Measurements from ENCODE around the gene THSD1. TPM values are rescaled to one million over a fixed set of nuclear protein-coding genes. Genes with fewer than 3 reads are reported as not detected.
A peak's percentile ranks its signal among the peaks of the same experiment; 100 is the strongest.

Gene THSD1
- 14.9 TPM for total RNA-seq
- long read RNA-seq, transcript THSD1-201 (5 exons, 2,962 nt) = major isoform, 19 of 36 reads
- long read RNA-seq, transcript THSD1-202 (4 exons, 3,189 nt) = minor isoform, 6 of 36 reads
- long read RNA-seq, partial matches to known transcripts = 5 of 36 reads
- long read RNA-seq, other reads (novel, unspliced or antisense) = 6 of 36 reads

- intact Hi-C loops (cut with DNase I) = no loop called here
- Histone ChIP-seq H3K4me3 (peak within 1 kb of the TSS; percentile 70), H3K27me3 (ENCODE audit: low read depth) (no peaks in the 10 kb centered on the region), H3K27ac (peak within 1 kb of the TSS; percentile 77), H3K9me3 (no peaks in the 10 kb centered on the region), H3K36me3 (peaks cover 10% of the 10 kb centered on the region), H3K4me1 (peaks cover 16% of the 10 kb centered on the region)
- no peak for TF ChIP-seq CTCF (IDR thresholded peaks at IDR 0.05)
- peak; percentile 69 for DNase-seq
- ATAC-seq = peak; percentile 86 to 92
Observed at GRCh38 chr13:52405767-52406494, at the start of gene THSD1. TSS of gene THSD1 (minus strand) at chr13:52406172. CDS start at chr13:52402600, 3,572 bp downstream.

GRCh38 chr13:52455677-52456041 is 49.7 kb upstream of the THSD1 start:
- peaks cover 3% of the 10 kb centered on the region for H3K36me3 ChIP-seq
- no peaks in the 10 kb centered on the region for H3K27me3 ChIP-seq (ENCODE audit: low read depth)
- peak overlapping the region; percentile 69 for H3K4me3 ChIP-seq
- peak overlapping the region; percentile 95 for H3K27ac ChIP-seq
- intact Hi-C loops (cut with DNase I) = no loop called here
- TF ChIP-seq CTCF (IDR thresholded peaks at IDR 0.05) = no peak
- H3K9me3 ChIP-seq = no peaks in the 10 kb centered on the region
- ATAC-seq (peak; percentile 73 to 75), DNase-seq (peak; percentile 83)
- H3K4me1 ChIP-seq = peaks cover 16% of the 10 kb centered on the region

GRCh38 chr13:52454820-52455676 is 49.1 kb upstream of the THSD1 start, which contains the start of gene CKAP2:
TSS of gene CKAP2 (plus strand) at chr13:52455478. CDS start at chr13:52455557, 79 bp downstream.
- peak; percentile 95 to 96 for ATAC-seq
- peak within 1 kb of the TSS; percentile 95 for H3K27ac ChIP-seq
- intact Hi-C loops (cut with DNase I) = no loop called here

GRCh38 chr13:52454459-52454819 is 48.5 kb upstream of the THSD1 start:
- Histone ChIP-seq H3K4me1 (peaks cover 18% of the 10 kb centered on the region), H3K9me3 (no peaks in the 10 kb centered on the region), H3K36me3 (no peaks in the 10 kb centered on the region), H3K4me3 (peak overlapping the region; percentile 69), H3K27me3 (ENCODE audit: low read depth) (no peaks in the 10 kb centered on the region), H3K27ac (peak overlapping the region; percentile 95)
- intact Hi-C loops (cut with DNase I) = no loop called here
- no peak for ATAC-seq
- TF ChIP-seq CTCF (IDR thresholded peaks at IDR 0.05) = no peak
- no peak for DNase-seq

More at GRCh38 chr13:52454820-52455676, 49.1 kb upstream of the THSD1 start, which contains the start of gene CKAP2:
- Histone ChIP-seq H3K36me3 (no peaks in the 10 kb centered on the region), H3K9me3 (no peaks in the 10 kb centered on the region), H3K27me3 (ENCODE audit: low read depth) (no peaks in the 10 kb centered on the region), H3K4me3 (peak within 1 kb of the TSS; percentile 69), H3K4me1 (peaks cover 17% of the 10 kb centered on the region)
- peak; percentile 97 for DNase-seq
- TF ChIP-seq CTCF (IDR thresholded peaks at IDR 0.05) = no peak

- Histone ChIP-seq H3K4me1 (peaks cover 37% of the 10 kb centered on the region), H3K27ac (no peak overlapping the region), H3K4me3 (no peak overlapping the region), H3K9me3 (no peaks in the 10 kb centered on the region), H3K27me3 (ENCODE audit: low read depth) (no peaks in the 10 kb centered on the region), H3K36me3 (no peaks in the 10 kb centered on the region)
- intact Hi-C loops (cut with DNase I) = no loop called here
- no peak for ATAC-seq
- DNase-seq = no peak
- TF ChIP-seq CTCF (IDR thresholded peaks at IDR 0.05) = no peak
Observed at GRCh38 chr13:52452470-52452869, 46.5 kb upstream of the THSD1 start.
